ENCODE data around the gene RFC5.

DNA sequence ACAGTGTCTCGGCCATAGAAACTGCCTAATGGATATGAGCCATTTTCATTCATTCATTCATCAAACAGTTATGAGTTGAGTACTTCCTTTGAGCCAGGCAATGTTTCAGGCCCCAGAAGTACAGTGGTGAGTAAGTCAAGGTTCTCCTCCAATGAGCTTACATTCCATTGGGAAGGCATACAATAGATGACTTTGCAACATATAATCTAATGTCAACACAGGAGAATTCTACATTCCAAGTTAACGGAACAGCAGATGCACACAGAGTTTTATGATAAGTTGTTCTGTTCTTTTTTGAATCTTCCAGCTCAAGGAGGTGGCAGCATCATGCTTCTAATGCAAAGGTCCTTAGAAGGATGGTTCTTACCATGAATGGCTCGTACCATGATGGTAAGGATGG lies 3.2 kb upstream of the RFC5 start:
- TF ChIP-seq, protein P1, sequence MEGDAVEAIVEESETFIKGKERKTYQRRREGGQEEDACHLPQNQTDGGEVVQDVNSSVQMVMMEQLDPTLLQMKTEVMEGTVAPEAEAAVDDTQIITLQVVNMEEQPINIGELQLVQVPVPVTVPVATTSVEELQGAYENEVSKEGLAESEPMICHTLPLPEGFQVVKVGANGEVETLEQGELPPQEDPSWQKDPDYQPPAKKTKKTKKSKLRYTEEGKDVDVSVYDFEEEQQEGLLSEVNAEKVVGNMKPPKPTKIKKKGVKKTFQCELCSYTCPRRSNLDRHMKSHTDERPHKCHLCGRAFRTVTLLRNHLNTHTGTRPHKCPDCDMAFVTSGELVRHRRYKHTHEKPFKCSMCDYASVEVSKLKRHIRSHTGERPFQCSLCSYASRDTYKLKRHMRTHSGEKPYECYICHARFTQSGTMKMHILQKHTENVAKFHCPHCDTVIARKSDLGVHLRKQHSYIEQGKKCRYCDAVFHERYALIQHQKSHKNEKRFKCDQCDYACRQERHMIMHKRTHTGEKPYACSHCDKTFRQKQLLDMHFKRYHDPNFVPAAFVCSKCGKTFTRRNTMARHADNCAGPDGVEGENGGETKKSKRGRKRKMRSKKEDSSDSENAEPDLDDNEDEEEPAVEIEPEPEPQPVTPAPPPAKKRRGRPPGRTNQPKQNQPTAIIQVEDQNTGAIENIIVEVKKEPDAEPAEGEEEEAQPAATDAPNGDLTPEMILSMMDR (IDR thresholded peaks at IDR 0.05): no peak
- TF ChIP-seq POLR2A (IDR thresholded peaks at IDR 0.05): no peak
- TF ChIP-seq EP300 (IDR thresholded peaks at IDR 0.05; ENCODE audit: low read depth): no peak
